GM12878 (cell line): Measurements from ENCODE around the gene DDAH1.

Source experiments
- CBX3 ChIP-seq: fragments of 200-600 bp; sonication (generic); IDR thresholded peaks from 2 replicates; pipeline ENCODE4 v1.6.1; 2016; ENCODE audit warnings: low read depth, borderline replicate concordance
- CTCF ChIP-seq, 3 experiments: IDR thresholded peaks in 2 of 3; conservative IDR thresholded peaks in 1 of 3; 2 replicates each; pipeline ENCODE4 v1.5.1; 2011; ENCODE audit warnings: low read depth in 3 of 3, low read length in 3 of 3, mild to moderate bottlenecking in 3 of 3, control low read depth in 2 of 3, moderate library complexity in 2 of 3, inconsistent platforms in 1 of 3, mixed read lengths in 1 of 3; ENCODE audit not compliant: control insufficient read depth in 2 of 3, insufficient read depth in 1 of 3; ENCODE audit errors: extremely low read depth in 1 of 3
- ESRRA ChIP-seq: IDR thresholded peaks from 2 replicates; pipeline ENCODE4 v1.6.1; 2012; ENCODE audit warnings: mild to moderate bottlenecking, low read length, improper control_type of control experiment
- HDAC2 ChIP-seq: fragments of 200-600 bp; sonication (generic); IDR thresholded peaks from 2 replicates; pipeline ENCODE4 v1.6.1; 2017
- MAX ChIP-seq: IDR thresholded peaks from 2 replicates; pipeline ENCODE4 v1.6.1; 2012; ENCODE audit warnings: low read depth, low read length, improper control_type of control experiment
- POLR2A ChIP-seq: IDR thresholded peaks from 2 replicates; pipeline ENCODE4 v1.6.1; 2011; ENCODE audit warnings: low read depth, mild to moderate bottlenecking, low read length
- PRDM15 ChIP-seq: fragments of 450-650 bp; formaldehyde crosslinking; IDR thresholded peaks from 2 replicates; pipeline ENCODE4 v1.4.0; 2020; ENCODE audit warnings: mild to moderate bottlenecking, moderate library complexity
- TF ChIP-seq, protein P1 (sequence below): IDR thresholded peaks from 2 replicates; pipeline ENCODE4 v1.6.1; 2012; ENCODE audit warnings: mild to moderate bottlenecking, low read depth, low read length

GRCh38 chr1:85445906-85446305 is 19.1 kb downstream of the DDAH1 start:
- TF ChIP-seq PRDM15 (CRISPR knock-in tag) = no peak
- no peak for TF ChIP-seq CTCF (IDR thresholded peaks at IDR 0.05 in 2 of 3, conservative IDR thresholded peaks at IDR 0.05 in 1 of 3; ENCODE audit: control insufficient read depth in 2 of 3, extremely low read depth in 1 of 3, insufficient read depth in 1 of 3, low read depth in 3 of 3, low read length in 3 of 3)
- no peak for TF ChIP-seq POLR2A
- TF ChIP-seq CBX3 = no peak
- no peak for TF ChIP-seq MAX
- no peak for TF ChIP-seq ESRRA
- no peak for TF ChIP-seq HDAC2
- TF ChIP-seq, protein P1, sequence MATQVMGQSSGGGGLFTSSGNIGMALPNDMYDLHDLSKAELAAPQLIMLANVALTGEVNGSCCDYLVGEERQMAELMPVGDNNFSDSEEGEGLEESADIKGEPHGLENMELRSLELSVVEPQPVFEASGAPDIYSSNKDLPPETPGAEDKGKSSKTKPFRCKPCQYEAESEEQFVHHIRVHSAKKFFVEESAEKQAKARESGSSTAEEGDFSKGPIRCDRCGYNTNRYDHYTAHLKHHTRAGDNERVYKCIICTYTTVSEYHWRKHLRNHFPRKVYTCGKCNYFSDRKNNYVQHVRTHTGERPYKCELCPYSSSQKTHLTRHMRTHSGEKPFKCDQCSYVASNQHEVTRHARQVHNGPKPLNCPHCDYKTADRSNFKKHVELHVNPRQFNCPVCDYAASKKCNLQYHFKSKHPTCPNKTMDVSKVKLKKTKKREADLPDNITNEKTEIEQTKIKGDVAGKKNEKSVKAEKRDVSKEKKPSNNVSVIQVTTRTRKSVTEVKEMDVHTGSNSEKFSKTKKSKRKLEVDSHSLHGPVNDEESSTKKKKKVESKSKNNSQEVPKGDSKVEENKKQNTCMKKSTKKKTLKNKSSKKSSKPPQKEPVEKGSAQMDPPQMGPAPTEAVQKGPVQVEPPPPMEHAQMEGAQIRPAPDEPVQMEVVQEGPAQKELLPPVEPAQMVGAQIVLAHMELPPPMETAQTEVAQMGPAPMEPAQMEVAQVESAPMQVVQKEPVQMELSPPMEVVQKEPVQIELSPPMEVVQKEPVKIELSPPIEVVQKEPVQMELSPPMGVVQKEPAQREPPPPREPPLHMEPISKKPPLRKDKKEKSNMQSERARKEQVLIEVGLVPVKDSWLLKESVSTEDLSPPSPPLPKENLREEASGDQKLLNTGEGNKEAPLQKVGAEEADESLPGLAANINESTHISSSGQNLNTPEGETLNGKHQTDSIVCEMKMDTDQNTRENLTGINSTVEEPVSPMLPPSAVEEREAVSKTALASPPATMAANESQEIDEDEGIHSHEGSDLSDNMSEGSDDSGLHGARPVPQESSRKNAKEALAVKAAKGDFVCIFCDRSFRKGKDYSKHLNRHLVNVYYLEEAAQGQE = no peak
